ENCODE data around the gene KRT10.
"Not testable (repeated sequence)": the region's sequence is repeated elsewhere in the genome, so short reads cannot be mapped to it uniquely, and the experiment has no call there.

The KRT10 gene

DNA sequence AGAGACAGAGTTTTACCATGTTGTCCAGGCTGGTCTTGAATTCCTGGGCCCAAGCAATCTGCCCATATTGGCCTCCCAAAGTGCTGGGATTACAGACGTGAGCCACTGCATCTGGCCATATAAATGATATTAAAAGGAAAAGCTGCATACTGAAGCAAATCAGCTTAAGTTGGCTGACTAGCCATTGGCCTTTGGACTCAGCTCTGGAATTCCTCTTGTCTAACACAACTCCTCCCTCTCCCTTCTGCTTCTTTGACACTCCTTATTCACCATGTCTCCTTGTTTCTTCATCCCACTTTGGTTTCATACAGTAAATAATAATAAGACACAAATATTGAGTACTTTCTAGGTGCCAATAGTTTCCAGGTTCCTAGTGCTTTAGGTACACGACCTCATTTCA lies 37.1 kb upstream of the KRT10 start:
- no peak overlapping the region for H3K4me2 ChIP-seq (ENCODE audit: insufficient read depth, low read length)
- TF ChIP-seq, protein P1, sequence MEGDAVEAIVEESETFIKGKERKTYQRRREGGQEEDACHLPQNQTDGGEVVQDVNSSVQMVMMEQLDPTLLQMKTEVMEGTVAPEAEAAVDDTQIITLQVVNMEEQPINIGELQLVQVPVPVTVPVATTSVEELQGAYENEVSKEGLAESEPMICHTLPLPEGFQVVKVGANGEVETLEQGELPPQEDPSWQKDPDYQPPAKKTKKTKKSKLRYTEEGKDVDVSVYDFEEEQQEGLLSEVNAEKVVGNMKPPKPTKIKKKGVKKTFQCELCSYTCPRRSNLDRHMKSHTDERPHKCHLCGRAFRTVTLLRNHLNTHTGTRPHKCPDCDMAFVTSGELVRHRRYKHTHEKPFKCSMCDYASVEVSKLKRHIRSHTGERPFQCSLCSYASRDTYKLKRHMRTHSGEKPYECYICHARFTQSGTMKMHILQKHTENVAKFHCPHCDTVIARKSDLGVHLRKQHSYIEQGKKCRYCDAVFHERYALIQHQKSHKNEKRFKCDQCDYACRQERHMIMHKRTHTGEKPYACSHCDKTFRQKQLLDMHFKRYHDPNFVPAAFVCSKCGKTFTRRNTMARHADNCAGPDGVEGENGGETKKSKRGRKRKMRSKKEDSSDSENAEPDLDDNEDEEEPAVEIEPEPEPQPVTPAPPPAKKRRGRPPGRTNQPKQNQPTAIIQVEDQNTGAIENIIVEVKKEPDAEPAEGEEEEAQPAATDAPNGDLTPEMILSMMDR (IDR thresholded peaks at IDR 0.05; ENCODE audit: borderline replicate concordance, extremely low read depth, low read length, poor library complexity, severe bottlenecking), result no peak
- no peak for TF ChIP-seq EZH2 (IDR thresholded peaks at IDR 0.05; ENCODE audit: borderline replicate concordance, low read depth, low read length, severe bottlenecking)

DNA sequence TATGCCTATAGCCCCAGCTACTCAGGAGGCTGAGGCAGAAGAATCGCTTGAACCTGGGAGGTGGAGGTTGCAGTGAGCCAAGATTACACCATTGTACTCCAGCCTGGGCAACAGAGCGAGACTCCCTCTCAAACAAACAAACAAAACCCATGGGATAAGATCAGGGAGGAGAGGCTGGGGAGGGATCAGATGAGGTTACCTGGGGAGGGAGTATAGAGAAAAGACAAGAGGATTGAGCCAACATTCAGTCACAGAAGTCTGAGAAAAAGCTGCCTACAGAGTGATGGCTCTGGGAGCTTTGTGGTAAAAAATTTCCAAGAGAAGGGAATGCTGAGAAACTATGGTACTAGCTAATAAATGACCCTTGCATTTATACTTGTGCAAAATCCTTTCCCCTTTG lies 36.3 kb upstream of the KRT10 start:
- not testable (repeated sequence) for H2AFZ ChIP-seq (ENCODE audit: low read depth, low read length); H3K9ac ChIP-seq (ENCODE audit: low read depth, low read length); H3K4me2 ChIP-seq (ENCODE audit: insufficient read depth, low read length); H3K9me3 ChIP-seq (ENCODE audit: insufficient read depth, low read length, severe bottlenecking); H4K20me1 ChIP-seq (ENCODE audit: insufficient read depth, low read length); DNase-seq; H3K79me2 ChIP-seq (ENCODE audit: insufficient read depth, low read length); H3K4me3 ChIP-seq (ENCODE audit: low read depth in 1 of 2, low read length in 2 of 2); H3K4me1 ChIP-seq (ENCODE audit: insufficient read depth, low read length); H3K27ac ChIP-seq (ENCODE audit: low read length); H3K36me3 ChIP-seq (ENCODE audit: insufficient read depth, low read length); ATAC-seq (ENCODE audit: insufficient read depth, low read depth)
- peaks cover 12% of the 10 kb centered on the region for H3K27me3 ChIP-seq (ENCODE audit: insufficient read depth, low read length, poor library complexity)

More for the DNA sequence above, 37.1 kb upstream of the KRT10 start:
- Histone ChIP-seq H3K27ac (ENCODE audit: low read length) (no peak overlapping the region), H3K9ac (ENCODE audit: low read depth, low read length) (no peak overlapping the region), H4K20me1 (ENCODE audit: insufficient read depth, low read length) (no peaks in the 10 kb centered on the region), H3K79me2 (ENCODE audit: insufficient read depth, low read length) (no peaks in the 10 kb centered on the region), H3K36me3 (ENCODE audit: insufficient read depth, low read length) (no peaks in the 10 kb centered on the region), H2AFZ (ENCODE audit: low read depth, low read length) (no peak overlapping the region), H3K9me3 (ENCODE audit: insufficient read depth, low read length, severe bottlenecking) (no peaks in the 10 kb centered on the region), H3K4me3 (ENCODE audit: low read depth in 1 of 2, low read length in 2 of 2) (no peak overlapping the region), H3K27me3 (ENCODE audit: insufficient read depth, low read length, poor library complexity) (peaks cover 12% of the 10 kb centered on the region), H3K4me1 (ENCODE audit: insufficient read depth, low read length) (no peaks in the 10 kb centered on the region)
- no peak for DNase-seq
- ATAC-seq (ENCODE audit: insufficient read depth, low read depth), result no peak

DNA sequence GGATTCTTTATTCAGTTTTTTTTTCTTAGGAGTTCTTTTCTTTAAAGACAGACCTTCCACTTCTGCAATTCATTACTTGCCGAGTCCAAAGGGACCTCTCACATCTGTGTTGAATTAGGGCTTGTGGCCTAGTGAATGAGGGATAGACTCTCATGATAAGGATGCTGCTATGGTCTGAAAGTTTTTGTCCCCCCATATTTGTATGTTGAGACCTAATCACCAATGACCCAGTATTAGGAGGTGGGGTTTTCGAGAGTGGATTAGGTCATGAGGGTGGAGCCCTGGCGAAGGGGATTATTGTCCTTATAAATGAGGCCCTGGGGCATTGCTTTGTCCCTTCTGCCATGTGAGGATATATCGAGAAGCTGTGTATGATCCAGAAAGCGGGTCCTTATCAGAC lies 35.1 kb upstream of the KRT10 start:
- ATAC-seq (ENCODE audit: insufficient read depth, low read depth), result no peak
- no peak for TF ChIP-seq EZH2 (IDR thresholded peaks at IDR 0.05; ENCODE audit: borderline replicate concordance, low read depth, low read length, severe bottlenecking)
- H3K9ac ChIP-seq (ENCODE audit: low read depth, low read length), result no peak overlapping the region
- H2AFZ ChIP-seq (ENCODE audit: low read depth, low read length), result no peak overlapping the region
- H3K4me3 ChIP-seq (ENCODE audit: low read depth in 1 of 2, low read length in 2 of 2), result no peak overlapping the region
- H3K36me3 ChIP-seq (ENCODE audit: insufficient read depth, low read length), result no peaks in the 10 kb centered on the region
- no peaks in the 10 kb centered on the region for H3K79me2 ChIP-seq (ENCODE audit: insufficient read depth, low read length)
- H4K20me1 ChIP-seq (ENCODE audit: insufficient read depth, low read length), result no peaks in the 10 kb centered on the region
- no peak overlapping the region for H3K27ac ChIP-seq (ENCODE audit: low read length)
- H3K4me2 ChIP-seq (ENCODE audit: insufficient read depth, low read length), result no peak overlapping the region
- no peaks in the 10 kb centered on the region for H3K4me1 ChIP-seq (ENCODE audit: insufficient read depth, low read length)
- H3K9me3 ChIP-seq (ENCODE audit: insufficient read depth, low read length, severe bottlenecking), result no peaks in the 10 kb centered on the region
- DNase-seq, result no peak
- H3K27me3 ChIP-seq (ENCODE audit: insufficient read depth, low read length, poor library complexity), result peaks cover 10% of the 10 kb centered on the region

DNA sequence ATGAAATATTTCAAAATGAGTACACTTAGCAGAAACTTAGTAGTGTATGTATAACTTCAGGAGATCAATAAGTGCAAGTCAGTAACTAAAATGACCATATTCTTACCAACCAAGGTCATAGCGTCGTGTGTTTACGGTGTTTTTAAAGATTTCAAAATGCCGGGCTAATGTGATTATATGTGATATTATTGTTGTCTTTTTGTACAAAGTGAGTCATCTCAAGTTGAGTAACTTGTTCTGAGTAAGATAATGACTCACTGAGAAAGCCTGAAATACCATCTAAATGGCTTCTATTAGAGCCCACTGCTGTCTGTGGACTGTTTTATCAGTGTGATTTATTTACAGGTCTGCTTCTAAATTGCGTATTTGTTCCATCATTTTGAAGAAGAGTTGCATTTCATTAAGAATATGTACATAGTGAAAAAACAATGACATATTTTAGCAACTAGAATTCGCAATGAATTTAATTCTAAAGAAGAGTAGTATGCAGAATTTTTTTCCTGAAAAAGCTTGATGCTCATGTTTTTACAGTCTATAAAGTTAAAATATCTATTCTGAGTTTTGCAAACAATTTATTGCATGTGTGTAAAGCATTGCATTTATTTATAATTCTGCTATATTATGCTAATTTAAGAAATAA lies 31.9 kb upstream of the KRT10 start:
- H3K79me2 ChIP-seq (ENCODE audit: insufficient read depth, low read length), result no peaks in the 10 kb centered on the region
- H3K4me2 ChIP-seq (ENCODE audit: insufficient read depth, low read length), result no peak overlapping the region
- peaks cover 8% of the 10 kb centered on the region for H3K27me3 ChIP-seq (ENCODE audit: insufficient read depth, low read length, poor library complexity)
- DNase-seq (no peak), ATAC-seq (ENCODE audit: insufficient read depth, low read depth) (no peak)
- no peak overlapping the region for H3K4me3 ChIP-seq (ENCODE audit: low read depth in 1 of 2, low read length in 2 of 2)
- H3K36me3 ChIP-seq (ENCODE audit: insufficient read depth, low read length), result no peaks in the 10 kb centered on the region
- no peak overlapping the region for H2AFZ ChIP-seq (ENCODE audit: low read depth, low read length)
- no peak overlapping the region for H3K27ac ChIP-seq (ENCODE audit: low read length)
- no peaks in the 10 kb centered on the region for H3K4me1 ChIP-seq (ENCODE audit: insufficient read depth, low read length)
- no peak for TF ChIP-seq EZH2 (IDR thresholded peaks at IDR 0.05; ENCODE audit: borderline replicate concordance, low read depth, low read length, severe bottlenecking)
- TF ChIP-seq, protein P1 (IDR thresholded peaks at IDR 0.05; ENCODE audit: borderline replicate concordance, extremely low read depth, low read length, poor library complexity, severe bottlenecking), result no peak
- no peak overlapping the region for H3K9ac ChIP-seq (ENCODE audit: low read depth, low read length)
- no peaks in the 10 kb centered on the region for H3K9me3 ChIP-seq (ENCODE audit: insufficient read depth, low read length, severe bottlenecking)
- H4K20me1 ChIP-seq (ENCODE audit: insufficient read depth, low read length), result no peaks in the 10 kb centered on the region

Data from DND-41 (cell line).